ENCODE data around the gene LRCOL1. TPM values are rescaled to one million over a fixed set of nuclear protein-coding genes. Genes with fewer than 3 reads are reported as not detected.

LRCOL1 gene
- total RNA-seq, 1 experiment from 2014 or later = not detected

DNA sequence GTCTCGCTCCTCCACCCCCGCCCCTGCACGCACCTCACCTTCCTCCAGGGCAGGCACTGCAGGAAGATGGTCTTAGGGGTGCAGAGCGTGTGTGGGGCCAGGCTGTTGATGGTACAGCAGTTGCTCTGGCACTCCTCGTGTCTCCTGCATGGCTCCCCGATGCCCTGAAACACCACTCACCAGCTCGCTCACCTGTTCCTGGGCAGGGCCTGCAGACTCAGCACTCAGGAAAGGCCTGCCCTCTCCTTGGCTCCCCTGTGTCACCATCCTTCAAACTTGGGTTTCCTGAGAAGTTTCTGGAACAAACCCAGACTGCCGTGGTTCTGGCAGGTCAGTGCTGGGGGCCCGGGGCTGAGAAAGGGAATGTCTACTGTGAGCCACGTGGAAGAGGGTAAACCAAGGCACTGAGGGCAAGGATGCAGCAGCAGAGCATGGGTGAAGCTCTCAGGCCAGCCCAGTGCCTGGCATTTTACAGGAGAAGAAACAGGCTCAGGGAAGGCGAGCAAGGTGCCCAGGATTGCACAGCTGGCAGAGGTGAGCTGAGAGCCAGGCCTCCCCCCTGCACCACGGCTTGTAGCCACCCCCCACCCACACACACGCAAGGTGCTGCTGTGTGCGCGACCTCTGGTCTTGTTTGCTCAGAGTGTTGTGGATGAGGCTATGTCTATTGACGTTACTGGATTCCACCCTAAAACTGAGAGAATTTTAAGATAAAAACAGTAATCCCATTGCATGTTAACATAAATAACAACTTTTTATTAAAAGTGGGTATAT lies 5.5 kb downstream of the LRCOL1 start:
- H3K27me3 ChIP-seq (replicated peaks; ENCODE audit: control insufficient read depth, insufficient read depth, low read length) = no peaks in the 10 kb centered on the region
- ChIA-PET CTCF (no interaction called here), POLR2A (no interaction called here)
- Mint-ChIP-seq H3K9me3 (ENCODE audit: unreplicated experiment) (no peaks in the 10 kb centered on the region), H3K4me1 (ENCODE audit: low read depth, unreplicated experiment) (peaks cover 7% of the 10 kb centered on the region), H3K27me3 (ENCODE audit: insufficient read depth, unreplicated experiment) (no peaks in the 10 kb centered on the region), H3K27ac (ENCODE audit: unreplicated experiment) (no peak overlapping the region), H3K4me3 (ENCODE audit: unreplicated experiment) (no peak overlapping the region), H3K36me3 (ENCODE audit: insufficient read depth, unreplicated experiment) (peaks cover 8% of the 10 kb centered on the region)
- no peak for DNase-seq
- H3K4me3 ChIP-seq (ENCODE audit: low read depth, low read length) = no peak overlapping the region
- H3K36me3 ChIP-seq (ENCODE audit: control insufficient read depth, insufficient read depth, low read length) = no peaks in the 10 kb centered on the region
- peaks cover 27% of the 10 kb centered on the region for H3K4me1 ChIP-seq
- H3K9me3 ChIP-seq = no peaks in the 10 kb centered on the region
- TF ChIP-seq, protein P1, sequence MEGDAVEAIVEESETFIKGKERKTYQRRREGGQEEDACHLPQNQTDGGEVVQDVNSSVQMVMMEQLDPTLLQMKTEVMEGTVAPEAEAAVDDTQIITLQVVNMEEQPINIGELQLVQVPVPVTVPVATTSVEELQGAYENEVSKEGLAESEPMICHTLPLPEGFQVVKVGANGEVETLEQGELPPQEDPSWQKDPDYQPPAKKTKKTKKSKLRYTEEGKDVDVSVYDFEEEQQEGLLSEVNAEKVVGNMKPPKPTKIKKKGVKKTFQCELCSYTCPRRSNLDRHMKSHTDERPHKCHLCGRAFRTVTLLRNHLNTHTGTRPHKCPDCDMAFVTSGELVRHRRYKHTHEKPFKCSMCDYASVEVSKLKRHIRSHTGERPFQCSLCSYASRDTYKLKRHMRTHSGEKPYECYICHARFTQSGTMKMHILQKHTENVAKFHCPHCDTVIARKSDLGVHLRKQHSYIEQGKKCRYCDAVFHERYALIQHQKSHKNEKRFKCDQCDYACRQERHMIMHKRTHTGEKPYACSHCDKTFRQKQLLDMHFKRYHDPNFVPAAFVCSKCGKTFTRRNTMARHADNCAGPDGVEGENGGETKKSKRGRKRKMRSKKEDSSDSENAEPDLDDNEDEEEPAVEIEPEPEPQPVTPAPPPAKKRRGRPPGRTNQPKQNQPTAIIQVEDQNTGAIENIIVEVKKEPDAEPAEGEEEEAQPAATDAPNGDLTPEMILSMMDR (IDR thresholded peaks at IDR 0.05; ENCODE audit: insufficient read depth in 1 of 2, low read depth in 1 of 2, low read length in 1 of 2, severe bottlenecking in 1 of 2, unreplicated experiment in 1 of 2) = no peak
- intact Hi-C loops (cut with micrococcal nuclease; ENCODE audit: unreplicated experiment) = no loop called here
- no TSS peak for BruUV-seq (replicated peaks)

DNA sequence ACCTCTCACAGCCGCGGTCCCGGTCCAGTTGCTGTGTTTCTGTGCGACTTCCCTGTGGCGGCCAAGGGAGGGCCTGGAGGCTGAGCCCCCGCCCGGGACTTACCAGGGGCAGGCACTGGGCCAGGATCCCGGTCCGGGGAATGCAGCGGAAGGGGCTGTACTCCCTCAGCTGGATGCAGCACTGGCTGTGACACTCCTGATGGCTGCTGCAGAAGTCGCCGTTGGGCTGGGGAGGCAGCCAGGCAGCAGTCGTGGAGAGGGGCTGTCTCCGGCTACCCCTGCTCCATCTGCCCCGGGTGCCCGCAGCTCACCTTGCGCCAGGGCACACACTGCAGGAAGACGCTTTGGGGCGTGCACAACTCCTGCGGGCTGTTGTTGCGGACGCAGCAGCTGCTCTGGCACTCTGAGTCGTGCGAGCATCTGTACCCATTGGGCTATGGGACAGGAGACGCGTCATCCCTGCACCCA lies 6.2 kb downstream of the LRCOL1 start:
- H3K27ac Mint-ChIP-seq (ENCODE audit: unreplicated experiment) = no peak overlapping the region
- Histone ChIP-seq H3K4me1 (peaks cover 27% of the 10 kb centered on the region), H3K36me3 (ENCODE audit: control insufficient read depth, insufficient read depth, low read length) (no peaks in the 10 kb centered on the region), H3K9me3 (no peaks in the 10 kb centered on the region), H3K4me3 (ENCODE audit: low read depth, low read length) (no peak overlapping the region), H3K27me3 (replicated peaks; ENCODE audit: control insufficient read depth, insufficient read depth, low read length) (no peaks in the 10 kb centered on the region)
- ChIA-PET POLR2A (no interaction called here), CTCF (interaction anchor here (0.5 kb wide), 1 partner anchor 145 kb away, joined by 6 read pairs; no protein-coding TSS in a partner anchor)
- intact Hi-C loops (cut with micrococcal nuclease; ENCODE audit: unreplicated experiment) = no loop called here
- no peaks in the 10 kb centered on the region for H3K27me3 Mint-ChIP-seq (ENCODE audit: insufficient read depth, unreplicated experiment)
- peaks cover 8% of the 10 kb centered on the region for H3K36me3 Mint-ChIP-seq (ENCODE audit: insufficient read depth, unreplicated experiment)
- TF ChIP-seq, protein P1 (IDR thresholded peaks at IDR 0.05; ENCODE audit: insufficient read depth in 1 of 2, low read depth in 1 of 2, low read length in 1 of 2, severe bottlenecking in 1 of 2, unreplicated experiment in 1 of 2) = no peak
- no peaks in the 10 kb centered on the region for H3K9me3 Mint-ChIP-seq (ENCODE audit: unreplicated experiment)
- H3K4me3 Mint-ChIP-seq (ENCODE audit: unreplicated experiment) = no peak overlapping the region
- DNase-seq = no peak
- BruUV-seq (replicated peaks) = no TSS peak
- peaks cover 7% of the 10 kb centered on the region for H3K4me1 Mint-ChIP-seq (ENCODE audit: low read depth, unreplicated experiment)

DNA sequence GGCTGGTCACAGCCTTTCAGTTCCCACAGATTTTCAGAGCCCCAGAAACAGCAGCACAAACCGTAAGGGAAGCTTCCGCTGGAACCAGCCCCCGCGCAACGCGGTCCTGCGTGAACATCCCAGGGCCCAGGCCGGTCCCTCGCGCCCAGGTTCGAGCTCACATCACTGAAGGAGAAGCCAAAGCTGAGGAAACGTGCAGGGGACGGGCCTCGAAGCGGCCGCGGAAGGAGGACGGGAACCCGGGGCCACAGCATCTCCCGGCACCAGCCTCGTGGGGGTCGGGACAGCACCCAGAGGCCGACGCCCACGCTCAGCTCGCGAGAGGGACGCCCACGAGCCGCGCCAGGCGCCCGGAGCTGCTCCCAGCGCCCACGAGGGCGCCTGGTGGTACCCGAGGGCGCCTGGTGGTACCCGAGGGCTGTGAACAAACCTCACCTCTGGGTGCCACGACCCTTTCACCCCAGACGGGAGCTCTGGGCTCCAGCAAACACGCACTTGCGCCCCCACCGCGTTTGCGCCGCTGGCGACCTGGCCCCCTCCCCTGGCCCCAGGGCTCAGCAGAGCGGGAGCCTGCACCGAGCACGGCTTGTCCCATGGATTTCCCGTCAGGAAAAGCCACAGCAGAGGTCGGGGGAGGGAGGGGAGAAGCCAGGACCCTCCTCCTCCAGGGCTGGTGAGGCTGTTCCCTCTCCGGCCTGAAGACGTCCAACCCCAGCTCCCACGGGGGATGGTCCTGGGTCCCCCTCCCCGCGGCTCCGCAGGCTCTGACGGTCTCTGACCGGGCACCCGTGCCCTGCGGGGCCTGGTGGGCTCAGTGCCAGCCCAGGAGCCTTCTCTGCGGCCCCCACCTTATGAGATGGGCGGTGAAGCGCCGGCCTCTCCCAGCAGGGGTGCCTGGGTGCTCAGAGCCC lies 6.9 kb downstream of the LRCOL1 start:
- H3K4me1 ChIP-seq = peaks cover 21% of the 10 kb centered on the region
- POLR2A ChIA-PET = no interaction called here
- Mint-ChIP-seq H3K36me3 (ENCODE audit: insufficient read depth, unreplicated experiment) (peaks cover 12% of the 10 kb centered on the region), H3K9me3 (ENCODE audit: unreplicated experiment) (no peaks in the 10 kb centered on the region), H3K27ac (ENCODE audit: unreplicated experiment) (no peak overlapping the region), H3K4me3 (ENCODE audit: unreplicated experiment) (no peak overlapping the region), H3K4me1 (ENCODE audit: low read depth, unreplicated experiment) (peaks cover 7% of the 10 kb centered on the region), H3K27me3 (ENCODE audit: insufficient read depth, unreplicated experiment) (no peaks in the 10 kb centered on the region)
- H3K9me3 ChIP-seq = no peaks in the 10 kb centered on the region
- no peaks in the 10 kb centered on the region for H3K36me3 ChIP-seq (ENCODE audit: control insufficient read depth, insufficient read depth, low read length)
- H3K4me3 ChIP-seq (ENCODE audit: low read depth, low read length) = no peak overlapping the region
- CTCF ChIA-PET = interaction anchor here (0.5 to 1.9 kb wide), 2 partner anchors 11 to 145 kb away, joined by 5 to 6 read pairs; no protein-coding TSS in a partner anchor
- intact Hi-C loops (cut with micrococcal nuclease; ENCODE audit: unreplicated experiment) = no loop called here
- H3K27me3 ChIP-seq (replicated peaks; ENCODE audit: control insufficient read depth, insufficient read depth, low read length) = no peaks in the 10 kb centered on the region
- DNase-seq = peak in 1 of 2 experiments; percentile 34
- TF ChIP-seq, protein P1 (IDR thresholded peaks at IDR 0.05; ENCODE audit: insufficient read depth in 1 of 2, low read depth in 1 of 2, low read length in 1 of 2, severe bottlenecking in 1 of 2, unreplicated experiment in 1 of 2) = no peak
- no TSS peak for BruUV-seq (replicated peaks)
